Mammary epithelial cell (primary cell): Measurements from ENCODE around the gene B4GALT2.

Experiments used
- CTCF ChIP-seq, 2 donors: IDR thresholded peaks in 1 of 2; conservative IDR thresholded peaks in 1 of 2; 2 replicates each; pipeline ENCODE4 v1.5.1; 2011 to 2012; ENCODE audit warnings: inconsistent platforms in 2 of 2, low read length in 2 of 2, mild to moderate bottlenecking in 2 of 2, control low read depth in 1 of 2, low read depth in 1 of 2; ENCODE audit not compliant: insufficient read depth in 1 of 2; ENCODE audit errors: extremely low read depth in 1 of 2
- EZH2 ChIP-seq: IDR thresholded peaks from 2 replicates; pipeline ENCODE4 v1.6.1; 2012; ENCODE audit warnings: low read length, inconsistent platforms, borderline replicate concordance

- TF ChIP-seq CTCF (conservative IDR thresholded peaks at IDR 0.05 in 1 of 2, IDR thresholded peaks at IDR 0.05 in 1 of 2; ENCODE audit: extremely low read depth in 1 of 2, insufficient read depth in 1 of 2, low read depth in 1 of 2, low read length in 2 of 2), result no peak
- no peak for TF ChIP-seq EZH2
Observed at GRCh38 chr1:43992232-43992995, 13.4 kb downstream of the B4GALT2 start.
